Measurements from ENCODE around the gene CPT1A. TPM values are rescaled to one million over a fixed set of nuclear protein-coding genes. Genes with fewer than 3 reads are reported as not detected.

Gene CPT1A
- total RNA-seq, 1 donor, result 39.7 TPM

- no peak for TF ChIP-seq CTCF (IDR thresholded peaks at IDR 0.05; ENCODE audit: insufficient read depth, low read depth, low read length)
- no peak for DNase-seq (ENCODE audit: low read depth)
- no peak overlapping the region for H3K4me3 ChIP-seq (ENCODE audit: low read depth, low read length)
Observed at GRCh38 chr11:68756171-68756766, 85.4 kb downstream of the CPT1A start.

- H3K4me3 ChIP-seq (ENCODE audit: low read depth, low read length), result no peak overlapping the region
- TF ChIP-seq CTCF (IDR thresholded peaks at IDR 0.05; ENCODE audit: insufficient read depth, low read depth, low read length), result no peak
- DNase-seq (ENCODE audit: low read depth), result no peak
Observed at GRCh38 chr11:68753300-68753699, 88.4 kb downstream of the CPT1A start.

- DNase-seq (ENCODE audit: low read depth), result peak; percentile 80
- H3K4me3 ChIP-seq (ENCODE audit: low read depth, low read length), result peak within 1 kb of the TSS; percentile 49
- TF ChIP-seq CTCF (IDR thresholded peaks at IDR 0.05; ENCODE audit: insufficient read depth, low read depth, low read length), result no peak
Observed at GRCh38 chr11:68751331-68751856, 90.3 kb downstream of the CPT1A start, which contains the start of gene TESMIN. TSS of gene TESMIN (minus strand) at chr11:68751520. CDS start at chr11:68750660, 860 bp downstream.

- peak overlapping the region; percentile 49 for H3K4me3 ChIP-seq (ENCODE audit: low read depth, low read length)
- DNase-seq (ENCODE audit: low read depth), result no peak
- TF ChIP-seq CTCF (IDR thresholded peaks at IDR 0.05; ENCODE audit: insufficient read depth, low read depth, low read length), result no peak
Observed at GRCh38 chr11:68751004-68751325, 90.8 kb downstream of the CPT1A start.

GRCh38 chr11:68750195-68751003, 91.3 kb downstream of the CPT1A start:
- no peak for DNase-seq (ENCODE audit: low read depth)
- TF ChIP-seq CTCF (IDR thresholded peaks at IDR 0.05; ENCODE audit: insufficient read depth, low read depth, low read length), result no peak
- no peak overlapping the region for H3K4me3 ChIP-seq (ENCODE audit: low read depth, low read length)

- no peak for DNase-seq (ENCODE audit: low read depth)
- H3K4me3 ChIP-seq (ENCODE audit: low read depth, low read length), result no peak overlapping the region
- no peak for TF ChIP-seq CTCF (IDR thresholded peaks at IDR 0.05; ENCODE audit: insufficient read depth, low read depth, low read length)
Observed at GRCh38 chr11:68749229-68750123, 92.2 kb downstream of the CPT1A start.

Measured in fibroblast of villous mesenchyme (primary cell).